Vagina (tissue), 2 donors: Measurements from ENCODE around the gene UFM1.

Experiments used
- CTCF ChIP-seq, 3 experiments: fragments of 450-650 bp in 2 of 3; fragments of 200-600 bp in 1 of 3; sonication (generic) in 1 of 3; IDR thresholded peaks; one replicate each; pipeline ENCODE4 v1.5.1; 2017 to 2019; ENCODE audit warnings: antibody characterized with exemption in 3 of 3, mild to moderate bottlenecking in 2 of 3, moderate library complexity in 2 of 3
- POLR2A ChIP-seq, 2 donors: fragments of 450-650 bp; IDR thresholded peaks; one replicate each; pipeline ENCODE4 v1.6.1; 2017; ENCODE audit warnings: antibody characterized with exemption in 2 of 2, mild to moderate bottlenecking in 2 of 2, moderate library complexity in 2 of 2
- POLR2AphosphoS5 ChIP-seq, 2 donors: sonication (generic); formaldehyde crosslinking; IDR thresholded peaks; one replicate each; pipeline ENCODE4 v1.9.0; 2017; ENCODE audit warnings: antibody characterized with exemption in 2 of 2, mild to moderate bottlenecking in 2 of 2, low read depth in 1 of 2; ENCODE audit not compliant: insufficient read depth in 1 of 2

- TF ChIP-seq CTCF (IDR thresholded peaks at IDR 0.05) (no peak), POLR2A (IDR thresholded peaks at IDR 0.05) (no peak), POLR2AphosphoS5 (IDR thresholded peaks at IDR 0.05; ENCODE audit: insufficient read depth in 1 of 2, low read depth in 1 of 2) (no peak)
These were observed 21.0 kb upstream of the UFM1 start for GRCh38 chr13:38328699-38329098.
